ENCODE results near the gene CERS4.

GRCh38 chr19:8306235-8307054 is 97.3 kb downstream of the CERS4 start:
- TF ChIP-seq, protein P1, sequence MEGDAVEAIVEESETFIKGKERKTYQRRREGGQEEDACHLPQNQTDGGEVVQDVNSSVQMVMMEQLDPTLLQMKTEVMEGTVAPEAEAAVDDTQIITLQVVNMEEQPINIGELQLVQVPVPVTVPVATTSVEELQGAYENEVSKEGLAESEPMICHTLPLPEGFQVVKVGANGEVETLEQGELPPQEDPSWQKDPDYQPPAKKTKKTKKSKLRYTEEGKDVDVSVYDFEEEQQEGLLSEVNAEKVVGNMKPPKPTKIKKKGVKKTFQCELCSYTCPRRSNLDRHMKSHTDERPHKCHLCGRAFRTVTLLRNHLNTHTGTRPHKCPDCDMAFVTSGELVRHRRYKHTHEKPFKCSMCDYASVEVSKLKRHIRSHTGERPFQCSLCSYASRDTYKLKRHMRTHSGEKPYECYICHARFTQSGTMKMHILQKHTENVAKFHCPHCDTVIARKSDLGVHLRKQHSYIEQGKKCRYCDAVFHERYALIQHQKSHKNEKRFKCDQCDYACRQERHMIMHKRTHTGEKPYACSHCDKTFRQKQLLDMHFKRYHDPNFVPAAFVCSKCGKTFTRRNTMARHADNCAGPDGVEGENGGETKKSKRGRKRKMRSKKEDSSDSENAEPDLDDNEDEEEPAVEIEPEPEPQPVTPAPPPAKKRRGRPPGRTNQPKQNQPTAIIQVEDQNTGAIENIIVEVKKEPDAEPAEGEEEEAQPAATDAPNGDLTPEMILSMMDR (IDR thresholded peaks at IDR 0.05; ENCODE audit: low read depth, low read length): no peak
- TF ChIP-seq POLR2A (IDR thresholded peaks at IDR 0.05; ENCODE audit: extremely low read depth, insufficient read length): no peak

All from NB4 (cell line).